AG04449 (cell line): ENCODE measurements around the gene CEACAM16.
A peak's percentile ranks its signal among the peaks of the same experiment; 100 is the strongest.
"Not testable (repeated sequence)": the region's sequence is repeated elsewhere in the genome, so short reads cannot be mapped to it uniquely, and the experiment has no call there.

ENCODE experiments used
- CTCF ChIA-PET: fragments of 350-600 bp; formaldehyde crosslinking; extraction: SDS; loops from one replicate; lab custom pipeline; 2021; ENCODE audit warnings: antibody characterized with exemption; lab: Yijun Ruan, JAX
- POLR2A ChIA-PET: fragments of 400-600, 350-600 bp; formaldehyde crosslinking; extraction: SDS; loops from one replicate; lab custom pipeline; 2020; ENCODE audit warnings: antibody characterized with exemption, inconsistent platforms; lab: Yijun Ruan, JAX
- DNase-seq: peaks from one replicate; pipeline ENCODE4 v3.0.0-alpha.2; 2010; ENCODE audit warnings: low read depth, low spot score
- H3K4me3 ChIP-seq: 2 replicates; pipeline ENCODE4 v1.5.1; 2011; ENCODE audit warnings: low read depth, mild to moderate bottlenecking, control low read depth, low read length
- TF ChIP-seq, protein P1 (sequence below): IDR thresholded peaks from one replicate; pipeline ENCODE4 v1.5.1; 2011; ENCODE audit warnings: mild to moderate bottlenecking, moderate library complexity, low read length, control low read depth, inconsistent platforms; ENCODE audit not compliant: insufficient read depth; ENCODE audit errors: missing control alignments

Gene CEACAM16

GRCh38 chr19:44681992-44682790 lies 16.8 kb upstream of the CEACAM16 start:
- H3K4me3 ChIP-seq = no peak overlapping the region
- TF ChIP-seq, protein P1, sequence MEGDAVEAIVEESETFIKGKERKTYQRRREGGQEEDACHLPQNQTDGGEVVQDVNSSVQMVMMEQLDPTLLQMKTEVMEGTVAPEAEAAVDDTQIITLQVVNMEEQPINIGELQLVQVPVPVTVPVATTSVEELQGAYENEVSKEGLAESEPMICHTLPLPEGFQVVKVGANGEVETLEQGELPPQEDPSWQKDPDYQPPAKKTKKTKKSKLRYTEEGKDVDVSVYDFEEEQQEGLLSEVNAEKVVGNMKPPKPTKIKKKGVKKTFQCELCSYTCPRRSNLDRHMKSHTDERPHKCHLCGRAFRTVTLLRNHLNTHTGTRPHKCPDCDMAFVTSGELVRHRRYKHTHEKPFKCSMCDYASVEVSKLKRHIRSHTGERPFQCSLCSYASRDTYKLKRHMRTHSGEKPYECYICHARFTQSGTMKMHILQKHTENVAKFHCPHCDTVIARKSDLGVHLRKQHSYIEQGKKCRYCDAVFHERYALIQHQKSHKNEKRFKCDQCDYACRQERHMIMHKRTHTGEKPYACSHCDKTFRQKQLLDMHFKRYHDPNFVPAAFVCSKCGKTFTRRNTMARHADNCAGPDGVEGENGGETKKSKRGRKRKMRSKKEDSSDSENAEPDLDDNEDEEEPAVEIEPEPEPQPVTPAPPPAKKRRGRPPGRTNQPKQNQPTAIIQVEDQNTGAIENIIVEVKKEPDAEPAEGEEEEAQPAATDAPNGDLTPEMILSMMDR = no peak
- ChIA-PET POLR2A (no interaction called here), CTCF (interaction anchor here (0.6 to 2.5 kb wide), 5 partner anchors 8 to 111 kb away, joined by 3 to 15 read pairs (median 4); no protein-coding TSS in a partner anchor)
- no peak for DNase-seq

DNA sequence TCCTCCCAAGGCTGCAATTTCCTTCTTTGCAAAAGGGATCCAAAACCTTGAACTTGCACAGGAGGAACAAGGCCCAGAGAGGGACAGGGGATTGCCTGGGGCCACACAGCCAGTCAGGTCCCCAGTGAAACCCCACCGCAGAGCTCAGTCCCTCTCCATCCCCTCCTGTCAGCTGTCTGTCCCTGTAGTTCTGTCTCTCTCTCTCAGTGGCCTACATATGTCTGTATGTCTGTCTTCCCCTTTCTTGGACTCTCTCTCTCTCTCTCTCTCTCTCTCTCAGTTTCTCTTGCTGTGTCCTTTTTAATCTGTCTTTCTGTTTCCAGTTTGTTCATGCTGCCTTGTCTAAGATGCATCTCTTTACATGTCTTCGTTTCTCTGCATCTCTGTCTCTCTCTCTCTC lies 16.1 kb upstream of the CEACAM16 start:
- no peak overlapping the region for H3K4me3 ChIP-seq
- ChIA-PET POLR2A (no interaction called here), CTCF (interaction anchor here (0.6 to 1.7 kb wide), 4 partner anchors 20 to 112 kb away, joined by 3 to 6 read pairs (median 4); no protein-coding TSS in a partner anchor)
- TF ChIP-seq, protein P1 = no peak
- DNase-seq = no peak

DNA sequence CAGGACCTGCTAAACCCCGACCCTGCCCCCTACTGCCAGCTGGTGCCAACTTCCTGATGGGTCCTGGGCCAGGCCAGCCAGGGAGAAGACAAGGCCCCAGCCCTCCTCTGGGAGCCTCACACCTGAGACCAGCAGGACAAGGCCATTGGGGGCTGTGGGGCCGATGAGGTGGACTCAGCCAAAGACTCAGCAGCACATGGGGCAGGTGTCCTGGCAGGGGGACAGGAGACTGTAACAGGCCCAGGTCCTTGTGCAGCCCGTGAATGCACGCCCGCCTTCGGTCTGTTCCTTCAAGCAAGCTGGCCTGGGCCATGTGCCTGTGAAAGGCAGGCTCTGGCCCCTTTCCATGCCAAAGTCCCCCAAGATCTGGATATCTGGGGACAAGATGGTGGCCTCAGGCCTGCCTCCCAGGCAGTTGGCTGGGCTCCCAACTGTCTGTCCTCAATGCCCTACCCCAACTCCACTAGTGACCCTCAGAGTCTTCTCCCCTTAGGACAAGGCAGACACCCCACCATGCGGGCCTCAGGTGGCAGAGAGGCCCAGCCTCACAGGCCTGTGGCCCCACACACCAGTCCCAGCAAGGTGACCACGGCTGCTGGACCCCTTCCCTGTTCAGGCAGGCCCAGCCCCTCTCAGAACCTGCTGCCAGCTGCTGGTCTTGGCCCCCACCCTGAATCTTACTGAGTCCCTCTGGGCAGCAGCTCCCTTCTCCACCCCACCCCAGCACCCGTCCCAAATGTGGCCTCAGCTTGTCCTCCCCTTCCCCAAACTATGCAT lies 15.3 kb upstream of the CEACAM16 start:
- no peak overlapping the region for H3K4me3 ChIP-seq
- ChIA-PET CTCF (interaction anchor here (0.9 to 1.4 kb wide), 2 partner anchors 39 to 41 kb away, joined by 3 read pairs; no protein-coding TSS in a partner anchor), POLR2A (no interaction called here)
- TF ChIP-seq, protein P1 = no peak
- no peak for DNase-seq

GRCh38 chr19:44684396-44684795 lies 14.6 kb upstream of the CEACAM16 start:
- POLR2A ChIA-PET = not testable (repeated sequence)

DNA sequence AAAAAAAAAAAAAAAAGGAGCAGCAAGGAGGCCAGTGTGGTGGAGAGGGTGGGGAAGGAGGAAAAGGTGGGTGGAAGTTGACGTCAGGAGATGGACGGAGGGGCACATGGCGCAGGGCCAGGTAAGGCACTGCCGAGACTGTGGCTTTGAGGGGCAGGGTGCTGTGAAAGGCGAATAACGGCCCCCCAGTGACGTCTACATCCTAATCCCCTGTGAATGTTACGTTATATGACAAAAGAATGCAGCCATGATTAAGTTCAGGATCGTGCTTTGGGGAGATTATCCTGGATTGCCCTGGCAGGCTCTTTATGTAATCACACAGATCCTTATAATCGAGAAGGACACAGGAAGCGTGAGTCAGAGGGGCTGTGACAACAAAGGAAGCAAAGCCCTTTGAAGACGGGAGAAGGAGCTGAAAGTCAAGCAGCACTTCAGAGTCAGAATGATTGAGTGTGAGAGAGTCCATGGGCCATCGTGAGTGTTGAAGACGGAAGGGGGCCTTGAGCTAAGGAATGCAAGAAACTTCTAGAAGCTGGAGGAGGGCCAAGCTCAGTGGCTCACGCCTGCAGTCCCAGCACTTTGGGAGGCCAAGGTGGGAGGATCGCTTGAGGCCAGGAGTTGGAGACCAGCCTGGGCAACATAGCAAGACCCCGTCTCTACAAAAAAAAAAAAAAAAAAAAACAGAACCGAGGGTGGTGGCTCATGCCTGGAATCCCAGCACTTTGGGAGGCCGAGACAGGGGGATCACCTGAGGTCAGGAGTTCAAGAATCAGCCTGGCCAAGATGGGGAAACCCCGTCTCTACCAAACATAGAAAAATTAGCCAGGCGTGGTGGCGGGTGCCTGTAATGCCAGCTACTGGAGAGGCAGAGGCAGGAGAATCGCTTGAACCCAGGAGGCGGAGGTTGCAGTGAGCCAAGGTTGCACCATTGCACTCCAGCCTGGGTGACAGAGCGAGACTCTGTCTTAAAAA lies 13.8 kb upstream of the CEACAM16 start:
- TF ChIP-seq, protein P1 = no peak
- CTCF ChIA-PET = interaction anchor here (1.1 to 1.4 kb wide), 2 partner anchors 114 to 161 kb away, joined by 4 to 5 read pairs; partner anchors contain the start of gene NECTIN2
- DNase-seq = peak; percentile 46
- POLR2A ChIA-PET = interaction anchor here (1.1 kb wide), 1 partner anchor 59 kb away, joined by 3 read pairs; no protein-coding TSS in a partner anchor
- H3K4me3 ChIP-seq = no peak overlapping the region

More at GRCh38 chr19:44684396-44684795, 14.6 kb upstream of the CEACAM16 start:
- not testable (repeated sequence) for DNase-seq, H3K4me3 ChIP-seq
- CTCF ChIA-PET = interaction anchor here (0.9 kb wide), 1 partner anchor 40 kb away, joined by 3 read pairs; no protein-coding TSS in a partner anchor

- POLR2A ChIA-PET = interaction anchor here (1.1 kb wide), 1 partner anchor 60 kb away, joined by 3 read pairs; no protein-coding TSS in a partner anchor
- DNase-seq = no peak
- CTCF ChIA-PET = interaction anchor here (0.7 to 1.5 kb wide), 4 partner anchors 79 to 160 kb away, joined by 4 to 6 read pairs (median 4); partner anchors contain the start of gene NECTIN2
- H3K4me3 ChIP-seq = no peak overlapping the region
- TF ChIP-seq, protein P1 = no peak
Measured at GRCh38 chr19:44685877-44686276, 13.1 kb upstream of the CEACAM16 start.
